ENCODE results near the gene GINS2.

DNA sequence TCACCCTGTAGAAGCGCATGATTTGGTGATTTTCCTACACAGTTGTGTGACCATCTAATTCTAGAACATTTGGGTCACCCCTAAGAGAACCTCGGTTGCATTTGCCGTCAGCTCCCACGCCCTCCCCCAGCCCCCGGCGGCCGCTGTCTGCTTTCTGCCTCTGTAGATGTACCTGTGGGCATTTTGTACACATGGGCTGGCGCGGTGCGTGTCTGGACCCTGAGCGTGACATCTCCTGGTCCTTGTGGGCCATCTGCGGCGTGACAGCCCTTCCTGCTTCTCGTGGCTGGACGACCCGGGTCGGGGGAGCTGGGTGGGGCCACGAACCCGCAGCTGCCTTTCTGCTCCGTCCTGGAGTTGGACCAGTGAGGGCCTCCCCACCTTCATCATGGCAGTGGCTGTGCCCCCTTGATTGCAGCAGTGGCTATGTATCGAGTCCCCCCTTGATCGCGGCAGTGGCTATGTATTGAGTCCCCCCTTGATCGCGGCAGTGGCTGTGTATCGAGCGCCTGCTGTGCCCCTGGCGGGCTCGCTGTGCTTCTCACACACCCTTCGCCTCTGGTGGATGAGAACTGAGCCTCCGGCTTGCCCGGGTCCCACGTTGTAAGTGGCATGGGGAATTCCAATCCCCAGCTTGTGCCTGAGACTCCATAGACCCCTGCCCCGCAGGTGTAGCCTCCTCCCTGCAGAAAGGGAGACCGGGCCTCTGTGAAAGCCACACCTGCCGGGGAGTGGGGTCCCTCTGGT, 51.5 kb downstream of the GINS2 start:
- TF ChIP-seq, protein P1, sequence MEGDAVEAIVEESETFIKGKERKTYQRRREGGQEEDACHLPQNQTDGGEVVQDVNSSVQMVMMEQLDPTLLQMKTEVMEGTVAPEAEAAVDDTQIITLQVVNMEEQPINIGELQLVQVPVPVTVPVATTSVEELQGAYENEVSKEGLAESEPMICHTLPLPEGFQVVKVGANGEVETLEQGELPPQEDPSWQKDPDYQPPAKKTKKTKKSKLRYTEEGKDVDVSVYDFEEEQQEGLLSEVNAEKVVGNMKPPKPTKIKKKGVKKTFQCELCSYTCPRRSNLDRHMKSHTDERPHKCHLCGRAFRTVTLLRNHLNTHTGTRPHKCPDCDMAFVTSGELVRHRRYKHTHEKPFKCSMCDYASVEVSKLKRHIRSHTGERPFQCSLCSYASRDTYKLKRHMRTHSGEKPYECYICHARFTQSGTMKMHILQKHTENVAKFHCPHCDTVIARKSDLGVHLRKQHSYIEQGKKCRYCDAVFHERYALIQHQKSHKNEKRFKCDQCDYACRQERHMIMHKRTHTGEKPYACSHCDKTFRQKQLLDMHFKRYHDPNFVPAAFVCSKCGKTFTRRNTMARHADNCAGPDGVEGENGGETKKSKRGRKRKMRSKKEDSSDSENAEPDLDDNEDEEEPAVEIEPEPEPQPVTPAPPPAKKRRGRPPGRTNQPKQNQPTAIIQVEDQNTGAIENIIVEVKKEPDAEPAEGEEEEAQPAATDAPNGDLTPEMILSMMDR (conservative IDR thresholded peaks at IDR 0.05; ENCODE audit: low read length) = no peak
- TF ChIP-seq EZH2phosphoT487 (IDR thresholded peaks at IDR 0.05; ENCODE audit: borderline replicate concordance) = no peak
